Fibroblast of lung (primary cell): ENCODE measurements around the gene PHF19. TPM values are rescaled to one million over a fixed set of nuclear protein-coding genes. Genes with fewer than 3 reads are reported as not detected.

Experiments
- DNase-seq, 2 donors: peaks; one replicate each; pipeline versions ENCODE4 v3.0.0 to v3.0.0-alpha.2; 2010; ENCODE audit warnings: low read depth in 2 of 2
- H2AFZ ChIP-seq: 2 replicates; pipeline ENCODE4 v1.5.1; 2012; ENCODE audit warnings: low read length, control low read depth, inconsistent platforms
- H3K27ac ChIP-seq: 2 replicates; pipeline ENCODE4 v1.5.1; 2011; ENCODE audit warnings: low read length, control low read depth; ENCODE audit not compliant: insufficient read depth
- H3K27me3 ChIP-seq: 2 replicates; pipeline ENCODE4 v1.5.1; 2011; ENCODE audit warnings: mild to moderate bottlenecking, low read length; ENCODE audit not compliant: control insufficient read depth, insufficient read depth
- H3K36me3 ChIP-seq: 2 replicates; pipeline ENCODE4 v1.5.1; 2011; ENCODE audit warnings: low read length; ENCODE audit not compliant: control insufficient read depth, insufficient read depth
- H3K4me1 ChIP-seq: 2 replicates; pipeline ENCODE4 v1.5.1; 2011; ENCODE audit warnings: low read length; ENCODE audit not compliant: control insufficient read depth, insufficient read depth; ENCODE audit errors: extremely low read depth
- H3K4me2 ChIP-seq: 2 replicates; pipeline ENCODE4 v1.5.1; 2011; ENCODE audit warnings: low read length, control low read depth; ENCODE audit not compliant: insufficient read depth; ENCODE audit errors: extremely low read depth
- H3K4me3 ChIP-seq, 4 experiments: fragments of 200-600 bp in 1 of 4; sonication (generic) in 1 of 4; replicated peaks in 1 of 4; 2 replicates each; pipeline ENCODE4 v1.5.1; 2011 to 2016; ENCODE audit warnings: low read length in 4 of 4, low read depth in 3 of 4, mild to moderate bottlenecking in 3 of 4, control low read depth in 2 of 4, inconsistent platforms in 1 of 4, mixed read lengths in 1 of 4; ENCODE audit not compliant: insufficient read depth in 1 of 4; ENCODE audit errors: control extremely low read depth in 1 of 4
- H3K79me2 ChIP-seq: 2 replicates; pipeline ENCODE4 v1.5.1; 2012; ENCODE audit warnings: mild to moderate bottlenecking, low read length, inconsistent platforms; ENCODE audit not compliant: control insufficient read depth, insufficient read depth
- H3K9ac ChIP-seq: 2 replicates; pipeline ENCODE4 v1.5.1; 2011; ENCODE audit warnings: mild to moderate bottlenecking, low read length, control low read depth; ENCODE audit not compliant: insufficient read depth
- H3K9me3 ChIP-seq: 2 replicates; pipeline ENCODE4 v1.5.1; 2012; ENCODE audit warnings: low read depth, low read length; ENCODE audit not compliant: control insufficient read depth, insufficient read depth
- H4K20me1 ChIP-seq: 2 replicates; pipeline ENCODE4 v1.5.1; 2011; ENCODE audit warnings: low read length; ENCODE audit not compliant: control insufficient read depth, insufficient read depth; ENCODE audit errors: extremely low read depth
- EZH2 ChIP-seq: IDR thresholded peaks from 2 replicates; pipeline ENCODE4 v1.5.1; 2012; ENCODE audit warnings: low read length, control low read depth, mild to moderate bottlenecking; ENCODE audit errors: missing control alignments
- polyA plus RNA-seq, 2 donors: library from polyadenylated mRNA; depleted of rRNA in 1 of 2; stranded (reverse) in 1 of 2; unstranded in 1 of 2; fragments of >200 nt; gene quantifications; 2 replicates each; pipeline ENCODE4 v1.2.1, GENCODE V29; 2011 to 2012; ENCODE audit warnings: missing spikeins in 1 of 2
- total RNA-seq: library from RNA; depleted of rRNA; stranded (reverse); fragments of >200 nt; gene quantifications from 2 replicates; pipeline ENCODE4 v1.2.1, GENCODE V29; 2014
- TF ChIP-seq, protein P1 (sequence below), 2 donors: IDR thresholded peaks in 1 of 2; conservative IDR thresholded peaks in 1 of 2; 1 replicate in 1 of 2; 2 replicates in 1 of 2; pipeline ENCODE4 v1.5.1; 2011 to 2012; ENCODE audit warnings: low read length in 2 of 2, control low read depth in 1 of 2, inconsistent platforms in 1 of 2, low read depth in 1 of 2, mild to moderate bottlenecking in 1 of 2

PHF19 gene
- total and polyA plus RNA-seq, 2 donors (not counting 1 experiment from before 2014, with no cell fraction given): 21.4 to 38.3 TPM

GRCh38 chr9:120886490-120886967 lies 9.5 kb upstream of the PHF19 start:
- no peak overlapping the region for H3K9ac ChIP-seq
- peaks cover 5% of the 10 kb centered on the region for H3K27me3 ChIP-seq
- no peak overlapping the region for H3K27ac ChIP-seq
- H2AFZ ChIP-seq: no peak overlapping the region
- no peaks in the 10 kb centered on the region for H3K9me3 ChIP-seq
- TF ChIP-seq, protein P1, sequence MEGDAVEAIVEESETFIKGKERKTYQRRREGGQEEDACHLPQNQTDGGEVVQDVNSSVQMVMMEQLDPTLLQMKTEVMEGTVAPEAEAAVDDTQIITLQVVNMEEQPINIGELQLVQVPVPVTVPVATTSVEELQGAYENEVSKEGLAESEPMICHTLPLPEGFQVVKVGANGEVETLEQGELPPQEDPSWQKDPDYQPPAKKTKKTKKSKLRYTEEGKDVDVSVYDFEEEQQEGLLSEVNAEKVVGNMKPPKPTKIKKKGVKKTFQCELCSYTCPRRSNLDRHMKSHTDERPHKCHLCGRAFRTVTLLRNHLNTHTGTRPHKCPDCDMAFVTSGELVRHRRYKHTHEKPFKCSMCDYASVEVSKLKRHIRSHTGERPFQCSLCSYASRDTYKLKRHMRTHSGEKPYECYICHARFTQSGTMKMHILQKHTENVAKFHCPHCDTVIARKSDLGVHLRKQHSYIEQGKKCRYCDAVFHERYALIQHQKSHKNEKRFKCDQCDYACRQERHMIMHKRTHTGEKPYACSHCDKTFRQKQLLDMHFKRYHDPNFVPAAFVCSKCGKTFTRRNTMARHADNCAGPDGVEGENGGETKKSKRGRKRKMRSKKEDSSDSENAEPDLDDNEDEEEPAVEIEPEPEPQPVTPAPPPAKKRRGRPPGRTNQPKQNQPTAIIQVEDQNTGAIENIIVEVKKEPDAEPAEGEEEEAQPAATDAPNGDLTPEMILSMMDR (conservative IDR thresholded peaks at IDR 0.05 in 1 of 2, IDR thresholded peaks at IDR 0.05 in 1 of 2; ENCODE audit: low read depth in 1 of 2, low read length in 2 of 2): no peak
- TF ChIP-seq EZH2: no peak
- H4K20me1 ChIP-seq: no peaks in the 10 kb centered on the region
- no peak overlapping the region for H3K4me3 ChIP-seq
- peak; percentile 72 to 93 for DNase-seq
- H3K79me2 ChIP-seq: no peaks in the 10 kb centered on the region
- H3K4me1 ChIP-seq: peaks cover 12% of the 10 kb centered on the region
- H3K4me2 ChIP-seq: no peak overlapping the region
- no peaks in the 10 kb centered on the region for H3K36me3 ChIP-seq

GRCh38 chr9:120885958-120886357 lies 9.0 kb upstream of the PHF19 start:
- Histone ChIP-seq H3K4me1 (peaks cover 8% of the 10 kb centered on the region), H3K36me3 (no peaks in the 10 kb centered on the region), H3K27ac (no peak overlapping the region), H3K9ac (no peak overlapping the region), H3K4me3 (no peak overlapping the region), H3K27me3 (peaks cover 5% of the 10 kb centered on the region), H3K4me2 (no peak overlapping the region), H2AFZ (no peak overlapping the region), H3K79me2 (no peaks in the 10 kb centered on the region), H4K20me1 (no peaks in the 10 kb centered on the region), H3K9me3 (no peaks in the 10 kb centered on the region)
- TF ChIP-seq, protein P1 (conservative IDR thresholded peaks at IDR 0.05 in 1 of 2, IDR thresholded peaks at IDR 0.05 in 1 of 2; ENCODE audit: low read depth in 1 of 2, low read length in 2 of 2): no peak
- no peak for TF ChIP-seq EZH2
- DNase-seq: peak in 1 of 2 donors; percentile 58

DNA sequence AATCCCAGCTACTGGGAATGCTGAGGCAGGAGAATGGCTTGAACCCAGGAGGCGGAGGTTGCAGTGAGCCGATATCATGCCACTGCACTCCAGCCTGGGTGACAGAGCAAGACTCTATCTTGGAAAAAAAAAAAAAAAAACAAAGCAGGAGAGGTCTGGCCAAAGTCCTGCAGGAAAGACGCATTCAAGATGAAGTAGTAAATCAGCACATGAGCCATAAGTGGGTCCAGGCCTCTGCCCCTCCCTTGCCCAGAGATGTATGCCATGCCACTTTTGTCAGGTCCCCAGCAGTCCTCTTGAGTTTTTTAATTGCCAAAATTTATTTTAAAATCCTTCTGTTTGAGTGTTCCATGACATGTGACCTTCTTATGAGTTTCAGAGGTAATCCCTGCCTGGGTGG lies 8.5 kb upstream of the PHF19 start:
- DNase-seq: no peak
- no peak overlapping the region for H3K4me2 ChIP-seq

More for the DNA sequence above, 8.5 kb upstream of the PHF19 start:
- H3K4me3 ChIP-seq: no peak overlapping the region
- peaks cover 5% of the 10 kb centered on the region for H3K27me3 ChIP-seq
- H4K20me1 ChIP-seq: no peaks in the 10 kb centered on the region
- no peak for TF ChIP-seq EZH2
- TF ChIP-seq, protein P1 (conservative IDR thresholded peaks at IDR 0.05 in 1 of 2, IDR thresholded peaks at IDR 0.05 in 1 of 2; ENCODE audit: low read depth in 1 of 2, low read length in 2 of 2): no peak
- H3K36me3 ChIP-seq: no peaks in the 10 kb centered on the region
- no peaks in the 10 kb centered on the region for H3K79me2 ChIP-seq
- H3K9ac ChIP-seq: no peak overlapping the region
- H2AFZ ChIP-seq: no peak overlapping the region
- peaks cover 7% of the 10 kb centered on the region for H3K4me1 ChIP-seq
- H3K9me3 ChIP-seq: no peaks in the 10 kb centered on the region
- no peak overlapping the region for H3K27ac ChIP-seq
